Hippocampal formation (tissue), 2 donors: ENCODE measurements around the gene XPR1.
"Not testable (repeated sequence)": the region's sequence is repeated elsewhere in the genome, so short reads cannot be mapped to it uniquely, and the experiment has no call there.

Experiments
- DNase-seq, 2 donors: peaks; one replicate each; lab custom pipeline; 2025; lab: John Stamatoyannopoulos, UW

XPR1 gene

GRCh38 chr1:180841415-180841814 is 209.6 kb downstream of the XPR1 start:
- no peak for DNase-seq

GRCh38 chr1:180842052-180842451 is 210.2 kb downstream of the XPR1 start:
- peak in 1 of 2 donors; percentile 28 for DNase-seq

GRCh38 chr1:180842491-180843275 is 210.9 kb downstream of the XPR1 start:
- DNase-seq: peak in 1 of 2 donors; percentile 58

DNA sequence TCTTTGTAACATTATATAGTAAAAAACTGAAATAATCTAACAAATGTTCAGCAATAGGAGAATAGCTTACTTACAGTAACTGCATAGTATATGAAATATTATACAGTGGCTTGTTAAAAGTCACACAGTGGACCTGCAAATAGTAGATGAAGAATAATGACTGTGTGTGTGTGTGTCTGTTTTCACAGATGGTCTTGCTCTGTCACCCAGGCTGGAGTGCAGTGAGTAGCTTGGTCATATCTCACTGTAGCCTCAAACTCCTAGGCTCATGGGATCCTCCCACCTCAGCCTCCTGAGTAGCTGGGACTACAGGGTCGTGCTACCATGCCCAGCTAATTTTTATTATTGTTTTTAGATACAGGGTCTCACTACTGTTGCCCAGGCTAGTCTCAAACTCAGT is 213.5 kb downstream of the XPR1 start:
- DNase-seq: no peak

- no peak for DNase-seq
These were observed 216.4 kb downstream of the XPR1 start for GRCh38 chr1:180848191-180848590.

- no peak for DNase-seq
These were observed 217.4 kb downstream of the XPR1 start for GRCh38 chr1:180849031-180849775.

DNA sequence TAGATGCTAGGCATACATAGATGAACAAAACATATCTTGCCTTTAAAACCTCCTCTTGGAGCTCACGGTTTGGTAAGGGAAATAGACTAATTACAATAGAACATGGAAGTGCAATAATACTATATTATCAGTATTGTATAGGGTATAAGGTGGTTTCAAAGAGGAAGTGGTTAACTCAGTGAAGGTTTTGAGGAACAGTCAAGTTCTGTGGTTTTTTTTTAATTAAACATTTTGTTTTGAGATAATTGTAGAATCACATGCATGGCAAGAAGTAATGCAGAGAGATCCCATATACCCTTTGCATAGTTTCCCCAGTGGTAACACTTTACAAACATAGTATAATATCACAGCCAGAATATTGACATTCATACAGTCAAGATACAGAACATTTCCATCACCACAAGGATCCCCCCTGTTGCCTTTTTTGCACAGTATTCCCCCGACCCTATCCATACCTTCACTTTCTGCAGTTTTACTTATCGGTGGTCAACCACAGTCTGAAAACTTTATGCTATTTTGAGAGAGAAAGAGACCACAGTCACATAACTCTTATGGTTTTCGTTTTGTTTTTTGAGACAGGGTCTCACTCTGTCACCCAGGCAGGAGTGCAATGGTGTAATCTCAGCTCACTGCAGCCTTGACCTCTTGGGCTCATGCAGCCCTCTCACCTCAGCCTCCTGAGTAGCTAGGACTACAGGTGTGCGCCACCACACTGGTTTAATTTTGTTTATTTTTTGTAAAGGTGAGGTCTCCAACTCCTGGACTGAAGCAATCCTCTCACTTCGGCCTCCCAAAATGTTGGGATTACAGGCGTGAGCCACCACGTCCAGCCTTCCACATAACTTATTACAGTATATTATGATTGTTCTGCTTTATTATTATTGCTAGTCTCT is 220.4 kb downstream of the XPR1 start:
- DNase-seq: no peak

DNA sequence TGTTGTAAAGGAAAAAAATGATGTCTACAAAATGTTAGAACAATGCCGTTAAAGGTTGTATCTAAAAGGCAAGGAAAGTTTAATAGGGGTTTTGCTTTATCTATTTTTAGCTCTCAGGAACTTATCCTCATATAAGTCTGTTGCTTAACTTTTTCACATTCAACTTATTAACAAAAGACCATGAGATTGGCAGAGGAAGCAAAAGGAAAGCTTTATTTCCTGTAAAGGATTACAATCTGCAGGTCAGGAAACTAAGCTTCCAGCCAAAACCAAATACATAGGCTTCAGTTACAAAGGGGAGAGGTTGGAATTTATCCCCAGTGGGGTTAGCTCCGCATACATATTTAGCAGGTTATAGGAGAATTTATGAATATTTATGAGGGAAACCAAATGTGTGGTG is 222.2 kb downstream of the XPR1 start:
- no peak for DNase-seq

DNA sequence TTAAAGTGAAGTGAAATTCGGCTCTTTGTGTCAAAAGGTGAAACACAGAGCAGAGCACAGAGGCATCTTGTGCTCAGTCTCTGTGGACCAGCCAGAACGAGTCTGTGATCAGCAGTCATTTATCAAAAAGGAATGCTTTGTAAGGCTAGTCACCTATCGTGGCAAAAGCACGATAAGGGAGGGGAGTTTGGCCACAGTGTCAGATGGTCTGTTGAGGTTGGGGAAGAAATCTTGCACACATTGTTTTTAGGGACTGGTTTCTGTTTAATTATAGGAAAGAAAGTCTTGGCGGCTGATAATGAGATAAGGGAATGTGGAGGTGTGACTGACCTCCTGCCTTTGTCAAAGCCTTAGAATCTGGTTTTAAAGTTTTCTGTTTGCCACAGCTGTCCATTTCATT is 222.6 kb downstream of the XPR1 start:
- no peak for DNase-seq

DNA sequence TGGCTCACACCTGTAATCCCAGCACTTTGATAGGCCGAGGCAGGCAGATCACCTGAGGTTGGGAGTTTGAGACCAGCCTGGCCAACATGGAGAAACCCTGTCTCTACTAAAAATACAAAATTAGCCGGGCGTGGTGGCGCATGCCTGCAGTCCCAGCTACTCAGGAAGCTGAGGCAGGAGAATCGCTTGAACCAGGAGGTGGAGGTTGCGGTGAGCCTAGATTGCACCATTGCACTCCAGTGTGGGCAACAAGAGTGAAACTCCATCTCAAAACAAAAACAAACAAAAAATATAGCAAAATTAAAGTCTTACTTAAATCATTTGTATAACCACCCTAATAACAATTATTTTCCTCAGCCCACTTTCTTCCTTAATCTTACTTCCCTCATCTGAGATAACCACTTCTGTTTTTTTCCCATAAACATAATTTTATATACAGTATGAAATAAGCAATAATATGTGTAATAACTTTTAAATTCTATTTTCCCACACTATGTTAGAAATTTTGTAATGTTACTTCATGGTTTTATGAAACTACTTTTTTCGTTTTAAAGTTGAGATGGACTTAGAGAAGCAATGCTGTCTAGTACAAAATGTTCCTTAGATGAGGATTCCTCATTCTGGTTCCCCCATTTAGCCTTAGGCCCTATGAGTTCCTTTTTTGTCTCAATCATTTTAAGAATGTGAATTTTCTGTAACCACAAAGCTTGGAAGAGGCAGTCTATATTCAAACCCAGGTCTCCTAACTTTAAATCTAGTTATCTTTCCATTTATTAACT is 226.3 kb downstream of the XPR1 start:
- not testable (repeated sequence) for DNase-seq

DNA sequence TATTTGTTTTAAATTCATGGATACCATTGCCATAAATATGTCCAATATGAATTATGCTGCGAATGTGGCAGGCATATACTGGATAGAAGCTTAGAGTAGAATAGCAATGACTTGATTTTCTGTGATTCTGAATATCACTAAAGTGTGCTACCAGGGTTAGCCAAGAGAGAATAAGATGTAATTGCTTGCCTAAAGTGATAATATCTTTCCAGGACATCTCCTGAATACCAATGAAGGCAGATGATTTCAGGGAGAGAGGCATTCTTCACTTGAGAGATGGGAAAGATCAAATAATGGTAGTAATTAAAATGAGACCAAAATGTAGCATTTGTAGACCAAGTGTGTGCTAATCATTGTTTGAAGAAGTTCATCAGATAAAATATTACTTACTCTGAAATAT is 227.5 kb downstream of the XPR1 start:
- no peak for DNase-seq

- no peak for DNase-seq
These were observed 228.7 kb downstream of the XPR1 start for GRCh38 chr1:180860535-180860934.

GRCh38 chr1:180862305-180862704 is 230.5 kb downstream of the XPR1 start:
- DNase-seq: no peak

DNA sequence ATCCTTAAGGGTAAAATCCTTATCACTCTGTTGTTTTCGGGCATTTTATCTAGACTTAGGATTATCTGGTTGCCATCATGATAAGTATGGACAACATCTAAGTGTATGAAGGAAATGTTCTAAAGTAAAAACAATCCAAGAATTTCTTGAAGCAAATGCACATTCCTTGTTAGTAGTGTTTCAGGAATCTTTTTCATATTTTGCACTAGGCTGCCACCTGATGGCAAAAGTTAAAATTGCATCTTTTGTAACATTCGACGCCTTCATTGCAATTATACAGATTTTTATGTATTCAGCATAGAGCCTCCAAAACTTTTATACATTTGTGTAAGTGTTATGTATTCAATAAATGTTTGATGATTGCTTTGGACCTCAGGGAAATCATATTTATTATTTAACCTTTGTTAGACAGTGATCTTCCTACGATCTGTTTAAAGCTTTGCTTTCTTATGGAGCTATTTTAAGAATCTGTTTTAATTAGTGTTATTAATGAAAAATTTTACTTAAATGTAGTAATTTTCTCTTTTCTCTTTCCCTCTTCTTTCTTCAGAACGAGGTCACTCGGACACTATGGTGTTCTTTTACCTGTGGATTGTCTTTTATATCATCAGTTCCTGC is 231.4 kb downstream of the XPR1 start:
- DNase-seq: peak in 1 of 2 donors; percentile 35

- peak in 1 of 2 donors; percentile 82 for DNase-seq
These were observed 250.1 kb downstream of the XPR1 start for GRCh38 chr1:180881806-180882509.

DNA sequence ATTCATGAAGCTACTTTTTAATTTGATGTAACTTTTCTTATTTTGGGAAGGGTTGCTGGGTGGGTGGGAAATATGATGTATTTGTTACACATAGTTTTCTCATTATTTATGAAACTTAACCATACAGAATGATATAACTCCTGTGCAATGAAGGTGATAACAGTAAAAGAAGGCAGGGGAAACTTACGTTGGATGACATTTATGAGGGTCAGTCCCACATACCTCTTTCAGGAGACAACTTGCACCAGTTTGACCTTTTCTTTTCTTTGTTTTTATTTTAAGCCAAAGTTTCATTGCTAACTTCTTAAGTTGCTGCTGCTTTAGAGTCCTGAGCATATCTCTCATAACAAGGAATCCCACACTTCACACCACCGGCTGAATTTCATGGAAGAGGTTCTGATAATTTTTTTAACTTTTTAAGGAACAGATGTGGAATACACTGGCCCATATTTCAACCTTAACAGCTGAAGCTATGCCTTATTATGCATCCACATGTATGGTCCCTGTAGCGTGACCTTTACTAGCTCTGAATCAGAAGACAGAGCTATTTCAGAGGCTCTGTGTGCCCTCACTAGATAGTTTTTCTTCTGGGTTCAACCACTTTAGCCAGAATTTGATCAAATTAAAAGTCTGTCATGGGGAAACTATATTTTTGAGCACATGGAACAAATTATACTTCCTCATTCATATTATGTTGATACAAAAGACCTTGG is 252.9 kb downstream of the XPR1 start:
- DNase-seq: no peak

DNA sequence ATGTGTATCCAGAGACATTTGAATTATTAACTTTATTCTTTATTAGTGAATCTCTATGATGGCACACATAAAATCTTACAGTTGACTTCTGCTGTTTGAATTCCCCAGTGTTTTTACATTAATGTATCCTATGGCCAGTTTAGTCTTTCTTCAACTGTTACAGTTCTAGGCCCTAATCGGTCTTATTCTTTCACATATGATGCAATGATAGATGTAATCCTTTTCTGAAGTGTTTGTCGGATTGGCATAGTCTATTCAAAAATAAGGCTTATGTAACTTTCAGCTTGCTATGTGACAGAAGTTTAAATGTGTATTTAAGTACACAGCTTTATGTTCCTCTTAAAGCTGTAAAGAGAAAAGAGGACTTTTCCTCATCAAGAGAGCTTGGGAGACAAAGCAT is 254.5 kb downstream of the XPR1 start:
- DNase-seq: no peak

GRCh38 chr1:180887841-180888240 is 256.0 kb downstream of the XPR1 start:
- no peak for DNase-seq

GRCh38 chr1:180888870-180889269 is 257.0 kb downstream of the XPR1 start:
- no peak for DNase-seq

DNA sequence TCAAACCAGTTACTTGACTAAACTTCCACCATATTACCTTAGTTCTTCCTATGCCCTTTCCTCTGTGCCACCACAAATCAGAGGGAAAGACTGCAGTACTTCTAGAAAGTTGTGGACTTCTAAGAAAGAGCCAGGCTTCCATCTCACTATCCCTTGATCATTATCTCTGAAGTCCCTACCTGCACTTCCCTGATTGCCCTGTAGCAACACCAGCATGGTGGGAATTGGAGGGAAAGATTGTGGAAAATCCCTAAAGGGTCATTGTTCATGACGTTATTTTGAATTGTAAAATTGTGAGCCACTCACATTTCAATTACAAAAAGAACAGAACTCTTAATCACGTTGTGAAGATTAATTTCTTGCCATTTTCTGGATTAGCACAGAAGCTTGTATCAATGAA is 257.5 kb downstream of the XPR1 start:
- no peak for DNase-seq
